SK-N-SH (cell line): ENCODE measurements around the gene BTBD9. TPM values are rescaled to one million over a fixed set of nuclear protein-coding genes. Genes with fewer than 3 reads are reported as not detected.

ENCODE experiments used
- CTCF ChIA-PET: fragments of 300-600, 350-600 bp; formaldehyde crosslinking; extraction: SDS; loops from one replicate; lab custom pipeline; 2021; lab: Yijun Ruan, JAX
- POLR2A ChIA-PET: fragments of 350-600 bp; sonication (Branson Sonifier 250); formaldehyde crosslinking; extraction: SDS; loops from one replicate; lab custom pipeline; 2020; ENCODE audit warnings: antibody characterized with exemption, inconsistent platforms; lab: Yijun Ruan, JAX
- DNase-seq: peaks from one replicate; pipeline ENCODE4 v3.0.0; 2012
- H2AFZ ChIP-seq: fragments of 200-600 bp; sonication (generic); 2 replicates; pipeline ENCODE4 v1.8.1; 2016; ENCODE audit warnings: antibody characterized with exemption, mild to moderate bottlenecking, low read depth
- H3F3A ChIP-seq: fragments of 200-600 bp; sonication (generic); replicated peaks from 2 replicates; pipeline ENCODE3; 2016; ENCODE audit warnings: antibody characterized with exemption, mild to moderate bottlenecking; ENCODE audit not compliant: insufficient read depth
- H3K27ac ChIP-seq, 2 experiments: fragments of 200-500 bp in 1 of 2; fragments of 200-600 bp in 1 of 2; sonication (Bioruptor generic) in 1 of 2; sonication (generic), shearing (Covaris generic) in 1 of 2; 2 replicates each; pipeline versions ENCODE4 v1.5.1 to v1.6.1; 2014 to 2016; ENCODE audit warnings: low read depth in 2 of 2, inconsistent platforms in 1 of 2, low read length in 1 of 2, mild to moderate bottlenecking in 1 of 2, mixed read lengths in 1 of 2
- H3K27me3 ChIP-seq: fragments of 200-600 bp; sonication (generic), shearing (Covaris generic); 2 replicates; pipeline ENCODE4 v1.6.1; 2016; ENCODE audit warnings: mixed run types; ENCODE audit not compliant: insufficient read depth
- H3K36me3 ChIP-seq, 2 experiments: fragments of 200-500 bp in 1 of 2; fragments of 200-600 bp in 1 of 2; sonication (Bioruptor generic) in 1 of 2; sonication (generic) in 1 of 2; replicated peaks in 1 of 2; 2 replicates each; pipeline versions ENCODE3 to v1.5.1; 2014 to 2016; ENCODE audit warnings: low read length in 1 of 2, mild to moderate bottlenecking in 1 of 2; ENCODE audit not compliant: insufficient read depth in 2 of 2, control insufficient read depth in 1 of 2
- H3K4me1 ChIP-seq, 2 experiments: fragments of 200-500 bp in 1 of 2; fragments of 200-600 bp in 1 of 2; sonication (Bioruptor generic) in 1 of 2; sonication (generic), shearing (Covaris generic) in 1 of 2; 2 replicates each; pipeline versions ENCODE4 v1.5.1 to v1.6.1; 2014 to 2016; ENCODE audit warnings: low read depth in 1 of 2, low read length in 1 of 2, mixed run types in 1 of 2; ENCODE audit not compliant: insufficient read depth in 2 of 2, control insufficient read depth in 1 of 2
- H3K4me2 ChIP-seq: fragments of 200-600 bp; sonication (generic), shearing (Covaris generic); 2 replicates; pipeline ENCODE4 v1.6.1; 2017; ENCODE audit warnings: mixed run types
- H3K4me3 ChIP-seq, 2 experiments: fragments of 200-500 bp in 1 of 2; fragments of 200-600 bp in 1 of 2; sonication (Bioruptor generic) in 1 of 2; sonication (generic), shearing (Covaris generic) in 1 of 2; 2 replicates each; pipeline versions ENCODE4 v1.5.1 to v1.8.1; 2014 to 2016; ENCODE audit warnings: low read depth in 2 of 2, inconsistent platforms in 1 of 2, low read length in 1 of 2, mild to moderate bottlenecking in 1 of 2, mixed read lengths in 1 of 2, moderate library complexity in 1 of 2
- H3K79me2 ChIP-seq: fragments of 200-600 bp; sonication (generic); 2 replicates; pipeline ENCODE4 v1.8.1; 2017; ENCODE audit warnings: mild to moderate bottlenecking; ENCODE audit not compliant: insufficient read depth
- H3K9ac ChIP-seq: fragments of 200-600 bp; sonication (generic); 2 replicates; pipeline ENCODE4 v1.6.1; 2017; ENCODE audit warnings: mixed run types
- H3K9me2 ChIP-seq: fragments of 200-600 bp; sonication (generic); 2 replicates; pipeline ENCODE4 v1.6.1; 2017; ENCODE audit warnings: mixed run types
- H3K9me3 ChIP-seq: fragments of 200-600 bp; sonication (generic); 2 replicates; pipeline ENCODE4 v1.6.1; 2017; ENCODE audit warnings: mixed run types, mild to moderate bottlenecking, moderate library complexity
- H4K20me1 ChIP-seq: fragments of 200-600 bp; sonication (generic); 2 replicates; pipeline ENCODE4 v1.6.1; 2017; ENCODE audit warnings: mild to moderate bottlenecking, mixed run types; ENCODE audit not compliant: insufficient read depth
- CHD2 ChIP-seq: fragments of 150-350 bp; IDR thresholded peaks from 2 replicates; pipeline ENCODE4 v1.6.1; 2018; ENCODE audit warnings: low read length; ENCODE audit not compliant: partially characterized antibody
- EP300 ChIP-seq, 2 experiments: IDR thresholded peaks; 2 replicates each; pipeline versions ENCODE4 v1.4.0 to v1.6.1; 2012; ENCODE audit warnings: borderline replicate concordance in 1 of 2, low read depth in 1 of 2, low read length in 1 of 2
- FOSL2 ChIP-seq: IDR thresholded peaks from 2 replicates; pipeline ENCODE4 v1.4.0; 2012; ENCODE audit warnings: low read depth, mild to moderate bottlenecking, moderate library complexity, borderline replicate concordance
- FOXJ3 ChIP-seq: sonication (generic); formaldehyde crosslinking; IDR thresholded peaks from 2 replicates; pipeline ENCODE4 v1.5.1; 2020; ENCODE audit warnings: mild to moderate bottlenecking, missing genetic modification reagents
- JUND ChIP-seq: IDR thresholded peaks from 2 replicates; pipeline ENCODE4 v1.4.0; 2012
- MEF2A ChIP-seq: IDR thresholded peaks from 2 replicates; pipeline ENCODE4 v1.4.0; 2012; ENCODE audit warnings: low read depth, borderline replicate concordance
- RAD21 ChIP-seq: IDR thresholded peaks from 2 replicates; pipeline ENCODE4 v1.6.1; 2012; ENCODE audit warnings: mild to moderate bottlenecking, low read length
- RCOR1 ChIP-seq: fragments of 150-350 bp; IDR thresholded peaks from 2 replicates; pipeline ENCODE4 v1.6.1; 2017; ENCODE audit warnings: antibody characterized with exemption, low read length
- RFX5 ChIP-seq: IDR thresholded peaks from 2 replicates; pipeline ENCODE4 v1.6.1; 2012; ENCODE audit warnings: mild to moderate bottlenecking, improper control_type of control experiment, low read length
- RXRA ChIP-seq: IDR thresholded peaks from 2 replicates; pipeline ENCODE4 v1.4.0; 2012; ENCODE audit warnings: low read depth, mild to moderate bottlenecking, borderline replicate concordance
- SIN3A ChIP-seq: IDR thresholded peaks from 2 replicates; pipeline ENCODE4 v1.6.1; 2012; ENCODE audit warnings: low read depth, mild to moderate bottlenecking, low read length, moderate library complexity, borderline replicate concordance
- TAF1 ChIP-seq: IDR thresholded peaks from 2 replicates; pipeline ENCODE4 v1.6.1; 2012; ENCODE audit warnings: low read depth, mild to moderate bottlenecking, low read length, moderate library complexity, borderline replicate concordance
- TEAD4 ChIP-seq: IDR thresholded peaks from 2 replicates; pipeline ENCODE4 v1.4.0; 2012; ENCODE audit warnings: mild to moderate bottlenecking, borderline replicate concordance; ENCODE audit not compliant: insufficient read depth
- WGBS: methylation state at CpG from one replicate; pipeline ENCODE4 v1.1.6; 2017; ENCODE audit warnings: low lambda C conversion rate; 5-methylcytosine and 5-hydroxymethylcytosine counted together
- polyA plus RNA-seq, 3 experiments: library from polyadenylated mRNA; depleted of rRNA; stranded (reverse); fragments of >200 nt; gene quantifications; 2 replicates each; pipeline ENCODE4 v1.2.3, GENCODE V29; 2012
- TF ChIP-seq, protein P1 (sequence below): IDR thresholded peaks from 2 replicates; pipeline ENCODE4; 2012
- TF ChIP-seq, protein P2 (sequence below): IDR thresholded peaks from 2 replicates; pipeline ENCODE4 v1.4.0; 2012; ENCODE audit warnings: low read depth, borderline replicate concordance
- TF ChIP-seq, protein P3 (sequence below): fragments of 150-350 bp; IDR thresholded peaks from 2 replicates; pipeline ENCODE4 v1.6.1; 2017; ENCODE audit warnings: antibody characterized with exemption, low read length, low read depth, borderline replicate concordance

The BTBD9 gene
- polyA plus RNA-seq, 1 of the 3 experiments (the other 2 are of a cell fraction), result 2.2 TPM

DNA sequence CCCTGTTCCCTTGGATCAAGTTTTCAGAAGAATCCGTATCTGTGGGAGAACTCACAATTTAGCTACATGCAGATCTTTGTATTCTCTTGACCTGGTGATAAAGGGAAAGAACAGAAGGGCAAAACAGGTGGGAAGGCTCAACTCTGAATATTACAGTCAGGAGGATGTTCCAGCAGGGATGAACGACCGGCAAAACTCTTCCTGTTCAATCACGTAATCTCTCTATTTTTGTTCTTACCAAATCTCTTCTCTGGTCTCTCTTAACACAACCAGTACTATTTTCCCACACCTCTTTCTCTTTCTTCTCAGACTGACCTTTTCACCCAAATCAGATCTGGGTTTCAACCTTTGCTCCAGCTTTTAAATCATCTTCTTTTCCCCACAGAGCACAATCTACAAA lies 371.4 kb downstream of the BTBD9 start:
- H2AFZ ChIP-seq, result no peak overlapping the region
- no peak for TF ChIP-seq RXRA
- TF ChIP-seq TAF1, result no peak
- no peak for TF ChIP-seq RFX5
- no peak for TF ChIP-seq SIN3A
- TF ChIP-seq, protein P1, sequence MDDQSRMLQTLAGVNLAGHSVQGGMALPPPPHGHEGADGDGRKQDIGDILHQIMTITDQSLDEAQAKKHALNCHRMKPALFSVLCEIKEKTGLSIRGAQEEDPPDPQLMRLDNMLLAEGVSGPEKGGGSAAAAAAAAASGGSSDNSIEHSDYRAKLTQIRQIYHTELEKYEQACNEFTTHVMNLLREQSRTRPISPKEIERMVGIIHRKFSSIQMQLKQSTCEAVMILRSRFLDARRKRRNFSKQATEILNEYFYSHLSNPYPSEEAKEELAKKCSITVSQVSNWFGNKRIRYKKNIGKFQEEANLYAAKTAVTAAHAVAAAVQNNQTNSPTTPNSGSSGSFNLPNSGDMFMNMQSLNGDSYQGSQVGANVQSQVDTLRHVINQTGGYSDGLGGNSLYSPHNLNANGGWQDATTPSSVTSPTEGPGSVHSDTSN, result no peak
- TF ChIP-seq JUND, result no peak
- TF ChIP-seq EP300 (IDR thresholded peaks at IDR 0.05; ENCODE audit: borderline replicate concordance in 1 of 2, low read depth in 1 of 2, low read length in 1 of 2), result no peak
- no peak for TF ChIP-seq RAD21
- no peak for TF ChIP-seq MEF2A
- no peak for TF ChIP-seq FOXJ3
- TF ChIP-seq TEAD4, result no peak
- TF ChIP-seq, protein P2, sequence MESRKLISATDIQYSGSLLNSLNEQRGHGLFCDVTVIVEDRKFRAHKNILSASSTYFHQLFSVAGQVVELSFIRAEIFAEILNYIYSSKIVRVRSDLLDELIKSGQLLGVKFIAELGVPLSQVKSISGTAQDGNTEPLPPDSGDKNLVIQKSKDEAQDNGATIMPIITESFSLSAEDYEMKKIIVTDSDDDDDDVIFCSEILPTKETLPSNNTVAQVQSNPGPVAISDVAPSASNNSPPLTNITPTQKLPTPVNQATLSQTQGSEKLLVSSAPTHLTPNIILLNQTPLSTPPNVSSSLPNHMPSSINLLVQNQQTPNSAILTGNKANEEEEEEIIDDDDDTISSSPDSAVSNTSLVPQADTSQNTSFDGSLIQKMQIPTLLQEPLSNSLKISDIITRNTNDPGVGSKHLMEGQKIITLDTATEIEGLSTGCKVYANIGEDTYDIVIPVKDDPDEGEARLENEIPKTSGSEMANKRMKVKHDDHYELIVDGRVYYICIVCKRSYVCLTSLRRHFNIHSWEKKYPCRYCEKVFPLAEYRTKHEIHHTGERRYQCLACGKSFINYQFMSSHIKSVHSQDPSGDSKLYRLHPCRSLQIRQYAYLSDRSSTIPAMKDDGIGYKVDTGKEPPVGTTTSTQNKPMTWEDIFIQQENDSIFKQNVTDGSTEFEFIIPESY, result no peak
- TF ChIP-seq, protein P3, sequence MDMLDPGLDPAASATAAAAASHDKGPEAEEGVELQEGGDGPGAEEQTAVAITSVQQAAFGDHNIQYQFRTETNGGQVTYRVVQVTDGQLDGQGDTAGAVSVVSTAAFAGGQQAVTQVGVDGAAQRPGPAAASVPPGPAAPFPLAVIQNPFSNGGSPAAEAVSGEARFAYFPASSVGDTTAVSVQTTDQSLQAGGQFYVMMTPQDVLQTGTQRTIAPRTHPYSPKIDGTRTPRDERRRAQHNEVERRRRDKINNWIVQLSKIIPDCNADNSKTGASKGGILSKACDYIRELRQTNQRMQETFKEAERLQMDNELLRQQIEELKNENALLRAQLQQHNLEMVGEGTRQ, result no peak
- no peak for TF ChIP-seq CHD2
- TF ChIP-seq RCOR1, result no peak
- TF ChIP-seq FOSL2, result no peak
- peaks cover 37 to 57% of the 10 kb centered on the region in 2 experiments for H3K4me1 ChIP-seq
- H3K27ac ChIP-seq, result peak overlapping the region in 1 of 2 experiments; percentile 96; a peak in 2 of 4 replicates
- H3K27me3 ChIP-seq, result no peaks in the 10 kb centered on the region
- no peaks in the 10 kb centered on the region for H3K36me3 ChIP-seq
- no peak overlapping the region for H3K9ac ChIP-seq
- no peaks in the 10 kb centered on the region for H3K79me2 ChIP-seq
- H3K9me3 ChIP-seq, result no peaks in the 10 kb centered on the region
- no peaks in the 10 kb centered on the region for H3K9me2 ChIP-seq
- peaks cover 12% of the 10 kb centered on the region for H3F3A ChIP-seq
- 93% methylated on average over 4 of the region's 4 CpGs for WGBS
- POLR2A ChIA-PET, result no interaction called here
- H3K4me3 ChIP-seq, result no peak overlapping the region
- H4K20me1 ChIP-seq, result no peaks in the 10 kb centered on the region
- no peak overlapping the region for H3K4me2 ChIP-seq
- DNase-seq, result no peak
- CTCF ChIA-PET, result interaction anchor here (1.4 to 1.9 kb wide), 4 partner anchors 10 to 226 kb away, joined by 3 to 8 read pairs (median 6); no protein-coding TSS in a partner anchor
